Activated CD8-positive, alpha-beta memory T cell treated with anti-CD3 and anti-CD28 coated beads for 48 hours (primary cell): Measurements from ENCODE around the gene TRIP11.
"Not testable (repeated sequence)": the region's sequence is repeated elsewhere in the genome, so short reads cannot be mapped to it uniquely, and the experiment has no call there.

Experiments used
- DNase-seq, 3 experiments: peaks; one replicate each; pipeline ENCODE4 v3.0.0-alpha.2; 2020; ENCODE audit warnings: low read depth in 2 of 3, low spot score in 2 of 3

TRIP11 gene

DNA sequence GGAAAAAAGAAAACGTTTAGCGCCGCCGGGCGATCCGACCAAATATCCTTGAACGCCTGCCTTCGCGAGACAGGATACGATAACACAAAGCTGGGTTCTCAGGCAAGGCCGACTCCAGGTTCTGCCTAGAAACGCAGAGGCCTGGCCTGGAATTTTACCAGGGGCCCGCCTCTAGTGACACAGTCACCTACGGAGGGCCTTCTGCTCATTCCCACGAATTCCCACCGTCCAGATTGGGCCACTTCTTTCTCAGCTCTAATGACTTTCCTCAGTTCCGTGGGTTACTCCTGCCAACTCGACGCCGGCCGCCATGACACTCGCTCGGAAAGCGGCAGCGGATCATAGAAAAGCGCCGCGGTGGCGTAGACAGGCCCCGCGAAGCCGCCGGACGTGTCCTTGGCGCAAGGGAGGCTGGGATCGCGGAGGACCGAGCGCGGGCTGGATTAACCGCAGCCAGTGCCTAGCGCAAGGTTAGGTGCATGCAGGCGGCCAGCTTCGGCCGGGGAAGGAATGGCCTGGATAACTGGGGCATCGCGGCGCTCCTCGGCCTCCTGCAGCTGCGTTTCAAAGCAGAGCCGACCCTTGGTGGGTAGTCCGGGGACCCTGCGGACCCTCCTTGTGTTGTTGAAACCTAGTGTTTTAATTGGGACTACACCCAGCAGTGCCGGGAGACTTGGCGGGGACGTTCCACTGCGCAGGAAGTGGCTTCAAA is at the start of gene TRIP11:
Gene TRIP11, minus strand, starts transcription at position 341 of the 712 bp plus-strand sequence. CDS start 374 bp downstream, outside the sequence.
- peak; percentile 86 to 93 (median 92) for DNase-seq

DNA sequence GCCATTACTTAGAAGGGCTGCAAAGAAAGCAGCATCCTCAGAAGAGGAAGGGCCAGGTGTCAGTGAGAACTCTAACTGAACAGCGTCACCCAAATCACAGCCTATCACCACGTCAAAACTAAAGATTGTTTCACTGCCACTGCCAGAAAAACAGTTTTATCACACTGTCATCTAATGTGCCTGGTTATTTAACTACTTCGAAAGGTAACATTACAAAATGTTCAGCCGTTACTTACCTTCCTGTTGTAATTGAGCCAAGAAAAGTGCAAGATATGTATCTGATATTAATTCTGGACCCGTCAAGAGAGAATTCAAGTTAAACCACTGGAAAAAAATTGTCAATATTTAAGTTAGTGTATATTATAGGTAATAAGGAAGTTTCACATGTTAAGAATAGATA is 48.6 kb upstream of the TRIP11 start:
- DNase-seq: no peak

DNA sequence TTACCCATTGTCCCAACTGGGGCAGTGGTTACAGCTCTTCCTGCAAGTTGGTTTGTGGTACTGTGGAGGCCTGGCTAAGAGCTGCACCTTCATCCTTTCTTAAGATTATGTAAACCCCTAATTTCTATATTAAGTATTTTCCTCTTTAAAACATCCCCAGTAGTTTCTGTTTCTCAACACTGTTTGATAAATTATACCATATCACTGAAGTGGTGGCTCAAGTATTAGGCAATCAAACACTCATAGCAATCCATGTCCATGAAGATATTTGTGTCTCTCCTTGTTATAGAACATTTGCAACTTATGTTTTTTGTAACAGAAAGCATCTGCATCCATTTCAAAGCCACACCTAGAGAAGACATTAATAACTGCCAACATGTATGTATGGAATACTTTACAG is 34.7 kb upstream of the TRIP11 start:
- DNase-seq: no peak

DNA sequence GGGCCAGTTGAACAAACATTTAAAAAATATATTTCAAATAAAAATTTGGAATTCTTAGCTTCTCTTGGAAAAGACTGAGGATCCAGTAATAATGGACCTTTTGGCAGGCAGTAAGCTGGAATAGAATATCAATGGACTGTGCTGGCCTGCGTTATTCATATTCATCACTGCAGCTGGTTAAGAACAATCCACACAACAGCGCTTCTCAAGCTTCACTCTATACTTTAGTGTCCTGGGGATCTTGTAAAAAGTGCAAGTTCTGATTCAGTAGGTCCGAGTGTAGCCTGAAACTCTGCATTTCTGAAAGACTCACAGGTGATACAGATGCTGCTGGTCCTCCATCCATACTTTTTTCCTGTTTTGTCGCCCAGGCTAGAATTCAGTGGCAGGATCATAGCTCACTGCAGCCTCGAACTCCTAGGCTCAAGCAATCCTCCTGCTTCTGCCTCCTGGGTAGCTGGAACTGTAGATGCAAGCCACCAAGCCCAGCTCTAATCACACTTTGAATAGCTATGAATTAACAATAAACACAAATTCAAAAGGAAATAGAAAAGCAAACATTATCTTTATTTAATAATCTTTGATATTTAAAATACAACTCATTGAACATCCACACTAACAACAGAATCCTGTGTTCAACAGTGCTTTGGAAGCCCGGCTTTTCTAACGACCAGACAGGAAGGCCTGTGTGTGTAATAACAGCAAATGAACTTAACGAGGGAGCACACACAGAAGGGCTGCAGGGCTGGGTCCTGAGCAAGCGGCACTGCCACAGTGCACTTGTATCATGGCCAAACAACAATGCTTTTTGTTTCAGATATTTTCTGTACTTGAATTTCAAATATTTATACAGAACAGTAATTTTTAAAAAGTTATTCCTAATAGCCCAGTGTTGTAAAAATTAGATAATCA is 18.4 kb upstream of the TRIP11 start:
- DNase-seq: no peak

DNA sequence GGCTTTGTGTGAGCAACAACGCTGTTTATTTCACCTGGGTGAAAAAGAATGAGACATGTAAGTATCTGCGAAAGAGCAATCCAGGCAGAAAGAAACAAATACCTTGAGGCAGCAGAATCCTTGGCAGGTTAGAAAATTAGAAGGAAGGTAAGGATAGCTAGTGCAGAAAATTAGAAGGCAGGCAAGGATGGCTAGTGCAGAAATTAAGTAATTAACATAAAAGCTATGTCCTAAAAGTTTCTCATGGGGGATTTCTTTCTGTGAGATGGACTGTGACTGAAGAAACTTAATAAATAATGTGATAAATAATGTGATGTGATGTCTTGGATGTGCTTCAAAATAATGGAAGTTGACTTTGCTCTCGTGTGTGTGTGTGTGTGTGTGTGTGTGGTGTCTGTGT is 9.9 kb upstream of the TRIP11 start:
- DNase-seq: no peak

DNA sequence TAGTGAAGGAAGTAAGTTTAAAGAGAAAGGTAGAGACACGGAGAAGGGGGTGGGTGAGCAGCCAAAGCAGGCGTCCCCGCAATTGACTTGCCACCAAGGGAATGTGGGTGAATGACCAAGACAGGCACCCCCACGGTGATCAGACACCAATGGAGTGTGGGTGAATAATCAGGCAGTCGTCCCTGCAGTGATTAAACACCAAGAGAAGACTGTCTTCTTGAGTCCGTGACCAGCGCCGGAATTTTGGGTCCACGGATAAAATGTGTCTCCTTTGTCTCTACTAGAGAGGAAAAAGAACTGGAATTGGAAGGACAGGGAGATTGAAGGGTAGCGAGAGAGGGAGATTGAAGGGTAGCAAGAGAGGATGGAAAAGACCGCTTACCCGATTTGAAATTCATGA is 9.4 kb upstream of the TRIP11 start:
- not testable (repeated sequence) for DNase-seq

DNA sequence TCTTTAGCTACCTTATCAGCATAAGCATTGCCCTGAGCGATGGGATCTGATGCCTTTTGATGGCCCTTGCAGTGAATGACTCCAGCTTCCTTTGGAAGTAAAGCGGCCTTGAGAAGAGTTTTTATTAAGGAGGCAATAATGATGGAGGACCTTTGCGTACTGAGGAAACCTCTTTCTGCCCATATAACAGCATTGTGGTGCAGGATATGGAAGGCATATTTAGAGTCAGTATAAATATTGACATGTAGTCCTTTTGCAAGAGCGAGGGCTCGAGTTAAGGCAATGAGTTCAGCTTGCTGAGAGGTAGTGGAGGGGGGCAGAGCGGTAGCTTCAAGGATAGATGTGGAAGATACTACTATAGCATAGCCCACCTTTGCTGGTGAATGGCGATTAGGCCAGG is 6.0 kb upstream of the TRIP11 start:
- DNase-seq: not testable (repeated sequence)

DNA sequence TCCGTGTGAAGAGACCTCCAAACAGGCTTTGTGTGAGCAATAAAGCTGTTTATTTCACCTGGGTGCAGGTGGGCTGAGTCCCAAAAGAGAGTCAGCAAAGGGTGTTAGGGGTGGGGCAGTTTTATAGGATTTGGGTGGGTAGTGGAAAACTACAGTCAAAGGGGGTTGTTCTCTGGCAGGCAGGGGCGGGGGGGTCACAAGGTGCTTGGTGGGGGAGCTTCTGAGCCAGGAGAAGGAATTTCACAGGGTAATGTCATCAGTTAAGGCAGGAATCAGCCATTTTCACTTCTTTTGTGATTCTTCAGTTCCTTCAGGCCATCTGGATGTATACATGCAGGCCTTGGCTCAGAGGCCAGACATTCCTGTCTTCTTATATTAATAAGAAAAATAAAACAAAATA is 1.9 kb upstream of the TRIP11 start:
- DNase-seq: not testable (repeated sequence)

DNA sequence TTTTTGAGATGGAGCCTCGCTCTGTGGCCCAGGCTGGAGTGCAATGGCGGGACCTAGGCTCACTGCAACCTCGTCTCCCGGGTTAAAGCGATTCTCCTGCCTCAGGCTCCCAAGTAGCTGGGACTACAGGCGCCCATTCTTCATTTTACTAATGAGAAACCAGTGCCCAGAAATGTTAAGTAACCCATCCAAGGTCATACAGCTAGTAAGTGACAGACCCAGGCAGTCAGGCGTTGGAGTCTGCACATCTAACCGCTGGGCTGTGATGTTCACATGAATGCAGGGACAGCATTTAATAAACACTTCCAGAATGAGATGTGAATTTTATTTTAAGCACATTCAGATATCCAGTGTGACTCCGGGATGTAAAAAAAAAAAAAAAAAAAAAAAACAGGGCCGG is 1.3 kb upstream of the TRIP11 start:
- DNase-seq: no peak

DNA sequence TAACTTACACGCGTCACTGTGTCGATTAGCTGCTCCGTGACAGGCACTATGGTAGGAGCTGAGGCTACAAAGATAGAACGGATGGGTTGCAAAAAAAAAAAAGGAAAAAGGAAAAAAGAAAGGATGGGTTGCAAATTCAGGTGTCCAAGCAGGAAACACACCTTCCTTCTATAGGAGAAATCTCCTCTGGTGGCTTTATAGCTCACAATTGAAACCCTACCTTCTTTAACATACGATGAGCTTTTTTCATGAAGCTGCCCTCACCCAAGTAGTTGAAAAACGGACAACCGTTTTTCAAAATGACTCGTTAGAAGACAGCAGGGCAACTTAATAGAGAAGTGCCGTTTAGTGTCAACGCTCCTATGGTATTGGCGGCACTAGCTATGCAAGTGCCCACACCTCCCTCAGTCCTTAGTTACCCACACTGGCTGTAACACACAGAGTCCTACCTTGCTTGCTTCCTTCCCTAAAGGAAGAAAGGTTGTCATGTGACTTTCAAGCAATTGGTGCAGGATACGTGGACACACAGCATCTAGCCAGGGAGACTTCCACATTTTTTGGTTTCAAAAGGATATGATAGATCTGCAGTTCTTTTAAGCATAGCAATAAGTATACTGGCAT is 682 bp upstream of the TRIP11 start:
- no peak for DNase-seq

DNA sequence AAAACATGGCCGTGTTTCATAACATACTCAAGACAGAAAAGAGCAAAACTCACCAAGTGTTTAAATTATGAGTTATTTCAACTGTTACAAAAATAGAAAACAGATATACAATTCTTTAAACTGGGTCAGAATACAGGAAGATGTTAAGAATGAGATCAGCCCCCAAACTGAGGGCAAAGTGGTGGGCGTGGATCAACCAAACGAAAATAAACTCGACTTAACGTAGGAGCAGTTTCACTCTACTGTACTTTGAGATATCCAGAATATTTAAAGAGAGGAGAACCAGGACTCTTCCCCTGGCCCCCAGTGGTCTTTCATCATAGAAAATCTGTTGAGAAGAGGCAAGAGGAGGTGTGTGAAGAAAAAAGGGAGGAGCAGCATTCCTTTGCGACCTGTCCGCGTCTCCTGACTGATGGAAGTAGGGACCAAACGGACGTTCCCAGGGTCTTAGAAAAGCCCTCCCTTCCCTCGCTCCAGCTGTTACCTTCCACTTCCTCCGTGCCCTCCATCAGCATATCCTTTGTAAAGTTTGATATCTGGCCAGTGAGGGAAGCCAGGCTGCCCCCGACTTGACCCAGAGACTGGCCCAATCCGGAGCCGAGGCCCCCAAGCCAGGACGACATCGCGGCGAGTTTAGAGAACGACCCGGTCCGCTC is 668 bp downstream of the TRIP11 start:
- DNase-seq: peak in 1 of 3 experiments; percentile 8

DNA sequence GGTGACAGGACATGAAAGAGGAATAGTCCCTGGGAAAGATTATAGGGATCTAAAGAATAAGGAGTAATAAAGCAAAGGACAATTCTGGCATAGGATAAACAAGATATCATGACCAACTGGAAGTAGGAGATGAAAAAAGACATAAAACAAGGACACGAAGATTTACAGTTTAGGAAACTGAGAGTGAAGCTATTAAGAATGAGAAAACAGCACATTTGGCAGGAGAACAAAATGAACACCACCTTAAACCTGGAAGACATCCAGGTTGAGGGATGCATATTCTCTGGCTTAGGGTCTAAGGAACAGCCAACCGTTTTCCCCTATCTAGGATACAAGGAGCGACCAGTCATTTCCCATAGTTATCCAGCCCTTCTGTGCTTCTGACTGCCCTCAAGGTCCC is 1.9 kb downstream of the TRIP11 start:
- no peak for DNase-seq

DNA sequence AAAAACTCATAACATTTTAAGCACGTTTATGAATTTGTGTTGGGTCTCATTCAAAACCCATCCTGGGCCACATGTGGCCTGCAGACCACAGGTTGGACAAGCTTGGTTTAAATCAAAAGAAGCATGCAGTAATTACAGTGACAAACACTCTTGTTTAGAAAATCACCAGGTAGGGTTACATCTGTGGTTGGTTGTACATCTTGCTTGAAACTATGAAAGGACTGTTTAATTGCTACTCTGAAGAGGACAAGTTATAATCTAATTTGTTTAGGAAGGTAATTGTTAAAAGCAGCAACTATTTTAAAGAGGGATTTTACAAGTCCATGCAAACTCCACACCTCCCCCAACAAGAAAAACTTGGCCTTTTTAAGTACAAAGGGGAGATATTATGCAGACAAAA is 4.0 kb downstream of the TRIP11 start:
- DNase-seq: no peak

DNA sequence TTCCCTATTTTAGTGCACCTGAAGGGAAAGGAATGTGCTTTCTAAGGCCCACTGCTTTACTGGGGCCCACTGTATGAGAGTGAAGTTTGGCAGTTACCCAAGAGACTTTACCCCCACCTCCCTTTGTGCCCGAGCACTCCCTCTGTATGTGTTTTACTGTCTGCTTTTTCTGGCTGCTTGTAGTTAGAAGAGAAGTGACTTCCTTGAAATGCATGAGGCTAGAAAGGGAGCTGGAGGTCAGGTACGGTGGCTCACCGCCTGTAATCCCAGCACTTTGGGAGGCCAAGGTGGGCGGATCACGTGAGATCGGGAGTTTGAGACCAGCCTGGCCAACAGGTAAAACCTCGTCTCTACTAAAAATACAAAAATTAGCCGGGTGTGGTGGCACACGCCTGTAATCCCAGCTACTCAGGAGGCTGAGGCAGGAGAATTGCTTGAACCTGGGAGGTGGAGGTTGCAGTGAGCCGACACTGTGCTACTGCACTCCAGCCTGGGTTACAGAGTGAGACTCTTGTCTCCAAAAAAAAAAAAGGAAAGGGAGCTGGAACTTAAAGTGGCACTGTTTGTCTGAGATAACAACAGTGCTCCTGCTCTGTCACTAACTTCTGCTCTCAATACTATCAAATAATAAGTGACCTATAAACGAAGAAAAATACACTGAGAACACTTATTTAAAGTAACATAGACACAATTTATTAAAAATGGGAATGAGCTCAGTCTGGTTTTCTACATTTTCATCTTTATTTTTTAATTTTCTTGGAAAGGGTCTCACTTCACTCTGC is 5.8 kb downstream of the TRIP11 start:
- no peak for DNase-seq

DNA sequence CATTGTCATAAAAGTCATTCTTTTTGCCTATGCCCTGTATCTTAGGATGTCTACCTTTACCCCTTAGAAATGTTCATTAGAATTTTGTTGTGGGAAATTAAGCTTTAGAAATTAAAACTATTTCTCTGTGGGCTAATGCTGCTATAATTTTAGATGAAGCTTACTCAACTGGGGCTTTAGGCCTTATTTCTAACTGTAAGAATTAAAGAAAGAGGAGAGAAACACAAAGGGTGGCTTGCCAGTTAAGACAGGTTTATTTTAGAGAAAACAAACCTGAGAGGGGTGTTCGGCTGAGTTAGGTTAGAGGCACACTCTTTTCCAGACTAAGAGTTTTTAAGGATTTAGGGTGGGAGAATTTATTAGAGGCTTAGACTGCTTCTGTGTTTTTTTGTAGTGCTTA is 6.4 kb downstream of the TRIP11 start:
- no peak for DNase-seq

DNA sequence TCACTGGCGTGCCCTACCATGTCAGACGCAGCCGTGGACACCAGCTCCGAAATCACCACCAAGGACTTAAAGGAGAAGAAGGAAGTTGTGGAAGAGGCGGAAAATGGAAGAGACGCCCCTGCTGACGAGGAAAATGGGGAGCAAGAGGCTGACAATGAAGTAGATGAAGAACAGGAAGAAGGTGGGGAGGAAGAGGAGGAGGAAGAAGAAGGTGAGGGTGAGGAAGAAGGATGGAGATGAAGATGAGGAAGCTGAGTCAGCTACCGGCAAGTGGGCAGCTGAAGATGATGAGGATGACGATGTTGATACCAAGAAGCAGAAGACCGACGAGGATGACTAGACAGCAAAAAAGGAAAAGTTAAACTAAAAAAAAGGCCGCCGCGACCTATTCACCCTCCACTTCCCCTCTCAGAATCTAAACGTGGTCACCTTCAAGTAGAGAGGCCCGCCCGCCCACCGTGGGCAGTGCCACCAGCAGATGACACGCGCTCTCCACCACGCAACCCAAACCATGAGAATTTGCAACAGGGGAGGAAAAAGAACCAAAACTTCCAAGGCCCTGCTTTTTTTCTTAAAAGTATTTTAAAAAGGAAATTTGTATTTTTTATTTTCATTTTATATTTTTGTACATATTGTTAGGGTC is 13.2 kb downstream of the TRIP11 start:
- no peak for DNase-seq

DNA sequence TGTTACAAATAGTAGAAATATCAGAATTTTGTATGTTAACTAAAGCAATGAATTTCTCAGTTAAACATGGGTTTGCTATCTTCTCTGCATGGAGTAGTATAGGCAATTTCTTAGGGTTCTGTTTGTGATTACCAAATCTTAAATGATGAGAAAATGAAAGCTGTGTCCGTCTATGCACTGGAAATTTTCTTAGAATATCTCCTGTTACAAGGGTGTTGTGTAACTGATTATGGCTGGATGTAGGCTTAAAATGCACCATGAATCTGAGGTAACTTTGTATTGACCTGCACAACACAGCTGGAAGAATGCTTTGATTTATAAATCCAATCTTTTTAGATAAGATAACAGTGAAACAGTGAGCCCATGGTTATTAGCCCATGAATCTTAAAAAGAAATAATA is 17.8 kb downstream of the TRIP11 start:
- no peak for DNase-seq

DNA sequence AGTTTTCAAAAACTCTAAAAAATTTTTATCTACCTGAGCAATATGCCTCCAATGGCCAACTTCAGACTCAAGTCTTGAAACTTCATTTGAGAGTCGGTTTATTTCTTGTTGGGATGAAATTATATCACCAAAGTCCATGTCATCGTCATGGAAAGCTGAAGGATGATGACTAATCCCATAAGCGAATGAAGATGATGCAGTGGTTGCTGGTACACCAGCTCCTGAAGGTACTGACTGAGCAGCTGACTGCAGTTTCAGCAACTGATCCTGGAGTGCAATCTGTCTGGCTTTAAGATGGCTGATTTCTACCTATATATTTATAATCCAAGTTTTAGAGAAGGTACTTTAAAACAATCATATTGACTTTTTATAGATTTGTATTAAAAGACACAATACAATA is 18.3 kb downstream of the TRIP11 start:
- no peak for DNase-seq

DNA sequence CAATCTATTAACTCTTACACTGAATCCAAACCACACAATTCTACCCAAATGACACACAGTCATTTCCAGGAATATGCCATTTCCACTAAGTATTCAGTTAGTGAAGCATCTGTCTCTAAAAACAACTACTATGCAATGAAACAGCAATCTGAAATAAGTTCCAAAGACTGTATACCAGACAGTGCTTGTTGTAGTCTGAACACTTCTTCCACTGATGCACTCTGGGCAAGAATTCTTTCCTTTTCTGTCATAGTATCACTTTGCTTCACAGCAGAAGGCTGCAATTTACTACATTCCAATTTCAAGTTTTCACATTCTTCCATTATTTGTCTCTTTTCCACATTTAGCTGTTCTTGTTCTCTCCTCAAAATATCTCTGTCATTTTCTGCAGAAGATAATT is 25.8 kb downstream of the TRIP11 start:
- DNase-seq: no peak

DNA sequence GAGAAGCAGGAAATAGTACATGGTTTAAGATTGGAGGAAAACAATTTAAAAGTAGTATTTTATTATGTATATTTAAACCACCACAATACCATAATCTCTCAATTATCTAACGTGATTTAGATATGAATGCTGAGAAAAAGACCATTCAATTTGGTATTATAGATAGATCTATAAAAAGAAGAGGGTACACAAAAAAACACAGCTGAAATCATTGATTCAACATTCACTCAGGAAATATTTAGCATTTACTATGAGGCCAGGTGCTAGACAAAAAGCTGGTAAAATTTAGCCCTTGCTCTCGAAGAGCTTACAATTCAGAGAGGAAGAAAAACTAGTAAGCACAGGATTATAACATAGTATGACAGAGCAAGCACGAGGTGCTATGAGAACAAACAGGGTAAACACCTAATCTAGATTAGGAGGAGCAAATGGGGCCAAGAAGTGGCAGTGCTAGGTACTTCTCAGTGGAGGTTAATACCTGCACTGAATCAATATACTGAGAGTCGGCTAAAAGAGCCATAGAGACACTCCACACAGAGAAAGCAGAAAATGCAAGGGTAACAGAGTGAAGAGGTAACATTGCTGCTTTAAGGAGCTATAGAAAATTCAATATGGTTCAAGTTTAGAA is 27.6 kb downstream of the TRIP11 start:
- no peak for DNase-seq
